GM12872 (cell line): ENCODE measurements around the gene NHLRC1.

Experiments
- CTCF ChIP-seq: IDR thresholded peaks from 3 replicates; pipeline ENCODE4 v1.5.1; 2011; ENCODE audit warnings: low read depth, mild to moderate bottlenecking, low read length, moderate library complexity; ENCODE audit not compliant: insufficient read depth

The NHLRC1 gene

DNA sequence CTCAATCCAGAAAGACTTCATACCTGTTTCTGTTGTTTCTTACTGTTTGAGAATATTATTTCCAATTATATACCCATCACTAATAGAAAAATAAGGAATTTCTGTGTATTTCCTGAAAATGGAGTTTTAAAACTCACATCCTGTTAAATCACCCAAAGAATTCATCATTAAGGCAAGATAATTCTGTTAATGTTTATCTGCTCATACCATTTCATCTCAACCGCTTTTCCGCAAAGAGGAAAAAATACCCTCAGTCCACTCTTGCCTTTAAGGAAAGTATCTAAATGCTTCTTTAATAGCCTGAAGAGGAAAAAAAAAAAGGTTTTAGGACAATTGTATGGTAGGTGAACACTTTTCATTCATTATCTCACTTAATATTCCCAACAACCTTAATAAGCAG is 25.1 kb upstream of the NHLRC1 start:
- no peak for TF ChIP-seq CTCF

DNA sequence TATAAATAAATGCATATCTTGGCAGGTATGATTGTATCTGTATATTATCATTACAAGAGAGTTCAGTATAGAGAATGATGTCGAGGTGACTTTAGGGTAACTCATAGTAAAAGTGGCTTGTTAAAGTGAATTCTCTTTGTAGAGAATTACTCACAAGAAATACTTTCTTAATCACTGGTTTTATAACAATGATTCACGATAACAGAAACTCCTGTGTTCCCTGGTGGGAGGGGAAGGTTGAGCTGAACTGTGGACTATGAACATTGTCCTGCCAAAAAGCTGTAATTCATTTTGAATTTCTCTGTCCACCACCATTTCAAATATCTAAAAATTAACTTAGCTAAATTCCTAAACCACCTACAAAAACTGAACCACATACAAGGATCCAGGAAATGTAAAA is 24.7 kb upstream of the NHLRC1 start:
- TF ChIP-seq CTCF, result no peak

DNA sequence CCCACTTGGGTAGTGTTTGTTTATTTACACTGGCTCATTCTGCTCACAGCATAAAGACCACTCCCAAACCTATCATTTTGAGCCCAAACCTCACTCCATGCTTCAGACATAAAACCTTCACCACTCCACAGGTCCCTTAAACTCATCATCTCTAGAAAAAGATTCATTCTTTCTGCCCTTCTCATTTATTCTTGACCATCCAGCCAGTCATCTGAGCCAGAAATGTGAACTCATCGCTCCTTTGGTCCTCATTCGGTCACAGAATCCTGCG is 20.0 kb upstream of the NHLRC1 start:
- TF ChIP-seq CTCF, result no peak

DNA sequence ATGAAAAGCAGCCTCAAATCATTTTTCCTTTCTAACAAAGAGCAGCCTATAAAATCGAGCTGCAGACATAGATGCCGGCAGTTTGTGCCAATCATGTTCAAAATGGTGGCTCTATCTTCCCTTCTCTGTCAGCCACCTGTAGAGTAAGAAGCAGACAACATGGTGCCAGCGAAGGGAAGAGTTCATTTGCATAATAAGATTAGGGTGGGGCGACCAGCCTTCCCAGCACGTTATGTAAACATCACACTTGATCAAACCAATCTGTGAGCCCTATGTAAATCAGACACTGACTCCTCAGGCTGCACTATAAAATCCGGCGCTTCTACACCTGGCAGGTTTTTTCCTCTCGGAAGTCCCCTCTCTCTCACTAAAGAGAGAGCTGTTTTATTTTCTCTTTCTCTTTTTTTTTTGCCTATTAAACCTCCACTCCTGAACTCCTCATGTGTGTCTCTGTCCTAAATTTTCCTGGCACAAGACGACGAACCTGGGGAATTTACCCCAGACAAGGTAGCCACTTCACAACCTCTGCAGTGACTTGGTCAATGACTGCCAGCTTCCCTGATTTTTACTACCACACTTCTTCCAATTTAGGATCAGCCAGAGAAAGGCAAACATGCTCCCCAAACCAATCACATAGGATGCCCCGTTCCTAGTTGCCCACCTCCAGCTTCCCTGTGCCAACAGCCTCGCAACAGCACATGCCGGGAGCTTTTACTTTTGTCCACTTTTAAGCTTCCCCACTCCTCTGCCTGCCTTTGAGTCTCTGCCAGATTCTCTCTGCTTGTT is 19.5 kb upstream of the NHLRC1 start:
- TF ChIP-seq CTCF, result no peak

GRCh38 chr6:18139935-18140621 is 17.6 kb upstream of the NHLRC1 start:
- no peak for TF ChIP-seq CTCF

- TF ChIP-seq CTCF, result no peak
Measured at GRCh38 chr6:18138906-18139305, 16.4 kb upstream of the NHLRC1 start.

DNA sequence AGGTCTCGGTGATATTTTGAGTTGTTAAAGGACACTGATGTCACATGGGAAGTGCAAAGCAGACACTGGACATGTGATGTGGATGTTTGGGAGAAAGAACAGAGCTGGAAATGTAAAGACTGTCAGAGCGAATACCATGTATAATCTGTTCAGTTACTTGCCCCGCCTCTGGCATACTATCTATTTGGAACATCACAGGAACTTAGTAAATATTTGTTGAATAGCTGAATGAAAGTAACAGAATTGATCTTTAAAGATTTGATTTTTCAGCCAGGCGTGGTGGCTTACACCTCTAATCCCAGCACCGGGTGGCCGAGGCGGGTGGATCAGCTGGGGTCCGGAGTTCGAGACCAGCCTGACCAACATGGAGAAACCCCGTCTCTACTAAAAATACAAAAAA is 13.8 kb upstream of the NHLRC1 start:
- TF ChIP-seq CTCF, result no peak
